Spleen (tissue), 7 donors: ENCODE results near the gene SETX.

ENCODE experiments used
- CTCF ChIP-seq, 11 experiments: fragments of 200-600 bp in 7 of 11; fragments of 450-650 bp in 4 of 11; sonication (generic) in 4 of 11; IDR thresholded peaks in 8 of 11; conservative IDR thresholded peaks in 3 of 11; 1 replicate in 7 of 11; 2 replicates in 4 of 11; pipeline versions ENCODE4 v1.4.0 to v1.8.0; 2016 to 2021; ENCODE audit warnings: antibody characterized with exemption in 11 of 11, inconsistent platforms in 4 of 11, mild to moderate bottlenecking in 1 of 11
- POLR2A ChIP-seq, 3 donors: fragments of 450-650 bp; IDR thresholded peaks; one replicate each; pipeline ENCODE4 v1.5.1; 2017; ENCODE audit warnings: antibody characterized with exemption in 3 of 3, mild to moderate bottlenecking in 1 of 3
- POLR2AphosphoS5 ChIP-seq, 3 donors: sonication (generic); formaldehyde crosslinking; IDR thresholded peaks; one replicate each; pipeline ENCODE4 v1.5.1; 2017; ENCODE audit warnings: antibody characterized with exemption in 3 of 3
- donor health status: DM: no; HTN: no; CAD: no; lungs with moderate emphysema.
- donor health status: DM: no; HTN: no; CAD: no.
- donor health status: DM: no; HTN: no; CAD: no.

- TF ChIP-seq POLR2A (IDR thresholded peaks at IDR 0.05) (no peak), CTCF (IDR thresholded peaks at IDR 0.05 in 8 of 11, conservative IDR thresholded peaks at IDR 0.05 in 3 of 11) (no peak), POLR2AphosphoS5 (IDR thresholded peaks at IDR 0.05) (no peak)
Observed at GRCh38 chr9:132328580-132328979, 26.2 kb downstream of the SETX start.
